ENCODE data around the gene ACOT7.
"Not testable (repeated sequence)": the region's sequence is repeated elsewhere in the genome, so short reads cannot be mapped to it uniquely, and the experiment has no call there.

Gene ACOT7

DNA sequence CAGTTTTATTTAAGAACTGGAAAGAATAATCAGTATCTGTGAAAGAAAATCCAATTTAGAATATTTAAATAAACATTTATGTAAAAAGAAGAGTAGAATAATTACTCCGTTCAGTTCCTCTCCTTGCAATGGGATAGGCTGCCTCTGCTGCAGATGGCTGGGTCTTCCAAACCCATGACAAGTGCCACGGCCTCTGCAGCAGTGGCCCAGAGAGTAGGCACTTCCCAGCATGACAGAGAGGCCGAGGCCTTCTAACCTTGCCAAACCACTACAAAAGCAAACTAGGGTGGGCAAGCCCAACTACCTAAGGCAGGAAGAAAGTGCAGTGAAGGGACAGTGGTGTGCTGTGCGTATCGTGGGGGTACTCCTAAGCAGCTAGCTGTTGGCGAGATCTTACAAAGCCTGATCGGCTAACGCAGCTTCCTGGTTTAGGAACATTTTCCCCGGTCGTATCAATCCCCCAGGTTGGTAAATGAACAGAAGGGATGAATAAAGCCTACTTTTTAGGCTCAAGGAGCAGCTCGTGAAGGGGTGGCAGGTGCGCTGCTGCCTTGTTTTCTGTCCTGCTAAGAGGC, 172.3 kb downstream of the ACOT7 start:
- Histone ChIP-seq H3K4me1 (ENCODE audit: control insufficient read depth in 2 of 2, insufficient read depth in 2 of 2, low read length in 2 of 2) (no peaks in the 10 kb centered on the region), H3K4me3 (ENCODE audit: low read length in 2 of 2) (no peak overlapping the region), H3K27me3 (ENCODE audit: control insufficient read depth in 2 of 2, insufficient read depth in 2 of 2, low read length in 2 of 2) (no peaks in the 10 kb centered on the region), H3K36me3 (ENCODE audit: control insufficient read depth in 2 of 2, insufficient read depth in 2 of 2, low read length in 2 of 2) (peaks cover 27 to 38% of the 10 kb centered on the region in 2 donors), H3K27ac (ENCODE audit: low read depth in 2 of 2, low read length in 2 of 2) (no peak overlapping the region), H3K9me3 (ENCODE audit: control insufficient read depth in 2 of 2, low read length in 2 of 2) (no peaks in the 10 kb centered on the region), H3K9ac (ENCODE audit: low read depth in 1 of 2, low read length in 2 of 2) (no peak overlapping the region)

DNA sequence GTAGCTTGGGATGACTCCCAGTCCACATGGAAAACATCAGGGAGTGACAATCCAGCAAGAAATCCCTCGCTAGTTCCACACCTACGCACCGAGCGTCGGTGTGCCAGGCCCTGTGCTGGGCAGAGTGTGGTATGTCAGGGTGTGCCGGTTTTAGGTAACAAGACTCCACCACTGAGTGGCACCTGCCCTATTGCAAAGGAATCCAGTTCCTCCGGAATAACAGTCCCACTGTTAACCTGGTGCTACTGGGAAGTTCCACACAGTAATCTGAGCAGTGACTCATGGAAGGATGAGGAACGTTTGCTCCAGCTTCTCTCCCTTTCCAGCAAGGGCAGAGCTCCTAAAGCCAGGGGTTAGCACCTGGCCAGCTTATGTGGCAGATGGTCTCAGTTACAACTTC, 173.3 kb downstream of the ACOT7 start:
- H3K4me3 ChIP-seq (ENCODE audit: low read length in 2 of 2), result no peak overlapping the region
- no peaks in the 10 kb centered on the region for H3K9me3 ChIP-seq (ENCODE audit: control insufficient read depth in 2 of 2, low read length in 2 of 2)
- H3K27ac ChIP-seq (ENCODE audit: low read depth in 2 of 2, low read length in 2 of 2), result no peak overlapping the region
- peaks cover 17 to 30% of the 10 kb centered on the region in 2 donors for H3K36me3 ChIP-seq (ENCODE audit: control insufficient read depth in 2 of 2, insufficient read depth in 2 of 2, low read length in 2 of 2)
- H3K4me1 ChIP-seq (ENCODE audit: control insufficient read depth in 2 of 2, insufficient read depth in 2 of 2, low read length in 2 of 2), result no peaks in the 10 kb centered on the region
- no peaks in the 10 kb centered on the region for H3K27me3 ChIP-seq (ENCODE audit: control insufficient read depth in 2 of 2, insufficient read depth in 2 of 2, low read length in 2 of 2)
- H3K9ac ChIP-seq (ENCODE audit: low read depth in 1 of 2, low read length in 2 of 2), result no peak overlapping the region

DNA sequence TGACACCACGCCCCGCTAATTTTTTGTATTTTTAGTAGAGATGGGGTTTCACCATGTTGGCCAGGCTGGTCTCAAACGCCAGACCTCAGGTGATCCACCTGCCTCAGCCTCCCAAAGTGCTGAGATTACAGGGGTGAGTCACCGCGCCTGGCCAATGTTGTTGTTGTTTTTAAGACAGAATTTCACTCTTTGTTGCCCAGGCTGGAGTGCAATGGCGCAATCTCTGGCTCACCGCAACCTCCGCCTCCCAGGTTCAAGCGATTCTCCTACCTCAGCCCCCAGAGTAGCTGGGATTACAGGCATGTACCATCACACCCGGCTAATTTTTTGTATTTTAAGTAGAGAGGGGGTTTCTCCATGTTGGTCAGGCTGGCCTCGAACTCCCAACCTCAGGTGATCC, 173.9 kb downstream of the ACOT7 start:
- not testable (repeated sequence) for H3K4me1 ChIP-seq (ENCODE audit: control insufficient read depth in 2 of 2, insufficient read depth in 2 of 2, low read length in 2 of 2); H3K27ac ChIP-seq (ENCODE audit: low read depth in 2 of 2, low read length in 2 of 2)

DNA sequence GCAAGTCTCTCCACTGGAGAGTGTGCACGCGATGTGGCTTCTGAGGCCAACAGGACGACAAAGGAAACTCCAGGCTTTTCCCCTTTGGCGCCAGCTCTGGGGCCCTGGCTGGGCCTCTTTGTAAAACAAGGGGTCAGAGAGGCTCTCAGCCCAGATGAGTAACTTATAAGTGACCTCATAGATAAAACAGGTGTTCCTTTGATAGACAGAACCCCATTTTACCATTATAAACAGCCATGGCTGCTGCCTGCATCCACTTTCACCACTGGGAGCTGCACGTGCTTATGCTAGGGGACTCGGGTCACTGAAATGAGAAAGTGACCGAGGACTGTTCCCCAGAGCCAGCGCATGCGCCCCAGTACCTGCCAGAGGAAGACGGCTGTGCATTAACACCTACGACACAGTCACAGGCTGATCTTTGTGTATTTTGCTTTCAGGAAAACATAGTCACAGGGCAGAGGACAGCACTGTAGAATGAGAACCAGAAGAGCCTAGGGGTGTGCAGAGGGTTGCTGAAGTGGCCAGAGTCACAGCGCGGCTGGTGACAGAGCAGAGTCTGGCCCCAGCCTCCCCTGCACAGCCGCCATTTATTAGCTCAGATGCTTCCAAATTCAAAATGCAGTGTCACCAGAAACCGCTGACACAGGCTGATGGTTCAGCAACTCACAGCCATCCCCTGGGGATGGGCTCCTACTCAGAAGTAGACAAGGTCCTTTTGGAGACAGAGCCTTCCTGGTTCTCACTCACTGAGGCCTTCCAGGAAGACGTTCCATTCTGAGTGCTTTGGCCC, 175.0 kb downstream of the ACOT7 start:
- peaks cover 2 to 13% of the 10 kb centered on the region in 2 donors for H3K36me3 ChIP-seq (ENCODE audit: control insufficient read depth in 2 of 2, insufficient read depth in 2 of 2, low read length in 2 of 2)
- H3K9me3 ChIP-seq (ENCODE audit: control insufficient read depth in 2 of 2, low read length in 2 of 2), result no peaks in the 10 kb centered on the region
- H3K4me3 ChIP-seq (ENCODE audit: low read length in 2 of 2), result no peak overlapping the region
- H3K27ac ChIP-seq (ENCODE audit: low read depth in 2 of 2, low read length in 2 of 2), result no peak overlapping the region
- no peaks in the 10 kb centered on the region for H3K4me1 ChIP-seq (ENCODE audit: control insufficient read depth in 2 of 2, insufficient read depth in 2 of 2, low read length in 2 of 2)
- no peak overlapping the region for H3K9ac ChIP-seq (ENCODE audit: low read depth in 1 of 2, low read length in 2 of 2)
- no peaks in the 10 kb centered on the region for H3K27me3 ChIP-seq (ENCODE audit: control insufficient read depth in 2 of 2, insufficient read depth in 2 of 2, low read length in 2 of 2)

More for the DNA sequence above, 173.9 kb downstream of the ACOT7 start:
- H3K27me3 ChIP-seq (ENCODE audit: control insufficient read depth in 2 of 2, insufficient read depth in 2 of 2, low read length in 2 of 2); H3K9me3 ChIP-seq (ENCODE audit: control insufficient read depth in 2 of 2, low read length in 2 of 2); H3K9ac ChIP-seq (ENCODE audit: low read depth in 1 of 2, low read length in 2 of 2); H3K4me3 ChIP-seq (ENCODE audit: low read length in 2 of 2): not testable (repeated sequence)
- H3K36me3 ChIP-seq (ENCODE audit: control insufficient read depth in 2 of 2, insufficient read depth in 2 of 2, low read length in 2 of 2), result peaks cover 11 to 24% of the 10 kb centered on the region in 2 donors

Measured in mucosa of rectum (tissue), 2 donors.